ENCODE measurements around the gene CHSY1.

The CHSY1 gene

DNA sequence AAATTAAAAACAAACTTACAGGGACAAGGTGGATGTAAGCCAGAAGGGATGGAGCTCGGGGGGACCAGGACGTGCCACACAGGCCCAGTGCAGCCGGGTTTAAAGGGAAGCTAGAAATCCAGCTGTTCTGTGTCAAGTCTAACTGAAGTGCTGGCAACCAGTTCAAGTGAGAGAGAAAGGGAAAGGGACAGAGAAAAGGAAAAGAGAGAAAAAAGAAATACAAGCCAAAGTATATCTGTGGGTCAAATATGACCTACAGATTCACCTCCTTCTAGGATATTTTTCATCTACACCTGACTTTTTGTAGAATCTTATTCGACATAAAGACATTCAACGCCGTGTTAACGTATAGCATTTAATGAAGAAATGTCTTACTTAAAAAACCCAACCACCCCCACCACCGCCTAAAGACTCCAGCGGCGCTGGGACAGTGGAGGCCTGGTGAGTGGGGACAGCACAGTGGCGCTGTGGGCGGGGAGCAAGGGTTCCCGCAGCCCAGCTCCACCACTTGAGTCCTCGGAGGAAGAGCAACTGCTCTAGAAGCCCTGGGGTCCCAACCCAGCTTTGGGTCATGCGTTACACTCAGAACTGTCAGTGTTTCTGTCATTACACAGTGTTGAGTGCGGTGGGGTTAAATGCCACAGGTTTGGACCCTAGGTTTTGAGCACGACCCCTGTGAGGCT, 62.3 kb downstream of the CHSY1 start:
- TF ChIP-seq ZBTB7A (IDR thresholded peaks at IDR 0.05; ENCODE audit: low read depth) (no peak), NFIC (IDR thresholded peaks at IDR 0.05) (no peak), TCF12 (IDR thresholded peaks at IDR 0.05; ENCODE audit: low read depth) (no peak), EP300 (IDR thresholded peaks at IDR 0.05; ENCODE audit: borderline replicate concordance) (no peak), MAX (IDR thresholded peaks at IDR 0.05) (no peak), CEBPB (IDR thresholded peaks at IDR 0.05) (no peak), YY1 (IDR thresholded peaks at IDR 0.05; ENCODE audit: low read depth) (no peak), FOXM1 (IDR thresholded peaks at IDR 0.05; ENCODE audit: borderline replicate concordance, low read depth) (no peak), EGR1 (IDR thresholded peaks at IDR 0.05) (no peak)

GRCh38 chr15:101188637-101189408, 63.0 kb downstream of the CHSY1 start:
- TF ChIP-seq CREB1 (IDR thresholded peaks at IDR 0.05; ENCODE audit: low read depth) (no peak), NFIC (IDR thresholded peaks at IDR 0.05) (no peak), RAD21 (IDR thresholded peaks at IDR 0.05; ENCODE audit: low read depth) (no peak), TCF12 (IDR thresholded peaks at IDR 0.05; ENCODE audit: low read depth) (no peak)

DNA sequence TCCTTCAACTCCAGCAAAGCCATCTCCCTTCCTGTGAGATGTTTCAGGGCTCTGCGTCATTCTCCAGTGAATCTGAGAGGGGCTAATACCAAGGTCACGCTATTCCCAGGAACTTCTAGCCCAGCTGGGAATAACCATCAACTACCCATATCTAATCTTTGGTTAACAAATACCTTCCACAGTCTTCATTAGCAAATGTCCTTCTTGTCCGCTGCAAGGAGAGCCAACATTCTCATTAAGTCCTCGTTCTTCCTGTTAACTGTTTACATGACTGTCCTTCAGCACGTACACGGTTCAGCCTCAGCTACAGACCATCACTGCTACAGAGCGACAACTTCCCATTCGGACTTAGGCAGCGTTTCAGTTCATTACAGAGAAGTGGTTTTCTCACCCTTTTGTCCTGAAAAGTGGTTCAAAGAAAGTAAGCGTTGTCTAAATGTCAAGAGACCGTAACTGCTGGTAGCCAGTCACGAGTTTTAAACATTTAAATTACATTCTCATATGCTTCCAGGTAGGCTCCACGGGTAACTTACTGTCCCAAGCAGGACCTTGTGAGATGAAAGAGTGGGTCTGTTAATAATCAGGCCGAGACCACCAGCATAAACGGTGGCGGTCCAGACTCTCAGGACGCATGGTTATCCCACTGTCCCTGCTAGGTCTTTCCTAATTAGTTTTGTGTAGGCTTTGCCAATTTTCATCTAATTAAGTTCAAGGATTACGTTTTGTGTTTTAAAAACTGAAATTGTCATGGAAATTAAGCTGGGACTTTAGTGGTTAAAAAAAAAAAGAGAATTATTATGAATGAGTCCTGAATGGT, 63.8 kb downstream of the CHSY1 start:
- TF ChIP-seq TCF12 (IDR thresholded peaks at IDR 0.05; ENCODE audit: low read depth) (no peak), EGR1 (IDR thresholded peaks at IDR 0.05) (no peak), NFIC (IDR thresholded peaks at IDR 0.05) (no peak), CREB1 (IDR thresholded peaks at IDR 0.05; ENCODE audit: low read depth) (no peak), FOXM1 (IDR thresholded peaks at IDR 0.05; ENCODE audit: borderline replicate concordance, low read depth) (no peak), CEBPB (IDR thresholded peaks at IDR 0.05) (no peak), YY1 (IDR thresholded peaks at IDR 0.05; ENCODE audit: low read depth) (no peak), RAD21 (IDR thresholded peaks at IDR 0.05; ENCODE audit: low read depth) (no peak), USF1 (IDR thresholded peaks at IDR 0.05) (no peak), TAF1 (IDR thresholded peaks at IDR 0.05; ENCODE audit: low read depth) (no peak), ZBTB7A (IDR thresholded peaks at IDR 0.05; ENCODE audit: low read depth) (no peak), TEAD4 (IDR thresholded peaks at IDR 0.05) (no peak), EP300 (IDR thresholded peaks at IDR 0.05; ENCODE audit: borderline replicate concordance) (no peak), MAX (IDR thresholded peaks at IDR 0.05) (no peak)
- TF ChIP-seq, protein P1, sequence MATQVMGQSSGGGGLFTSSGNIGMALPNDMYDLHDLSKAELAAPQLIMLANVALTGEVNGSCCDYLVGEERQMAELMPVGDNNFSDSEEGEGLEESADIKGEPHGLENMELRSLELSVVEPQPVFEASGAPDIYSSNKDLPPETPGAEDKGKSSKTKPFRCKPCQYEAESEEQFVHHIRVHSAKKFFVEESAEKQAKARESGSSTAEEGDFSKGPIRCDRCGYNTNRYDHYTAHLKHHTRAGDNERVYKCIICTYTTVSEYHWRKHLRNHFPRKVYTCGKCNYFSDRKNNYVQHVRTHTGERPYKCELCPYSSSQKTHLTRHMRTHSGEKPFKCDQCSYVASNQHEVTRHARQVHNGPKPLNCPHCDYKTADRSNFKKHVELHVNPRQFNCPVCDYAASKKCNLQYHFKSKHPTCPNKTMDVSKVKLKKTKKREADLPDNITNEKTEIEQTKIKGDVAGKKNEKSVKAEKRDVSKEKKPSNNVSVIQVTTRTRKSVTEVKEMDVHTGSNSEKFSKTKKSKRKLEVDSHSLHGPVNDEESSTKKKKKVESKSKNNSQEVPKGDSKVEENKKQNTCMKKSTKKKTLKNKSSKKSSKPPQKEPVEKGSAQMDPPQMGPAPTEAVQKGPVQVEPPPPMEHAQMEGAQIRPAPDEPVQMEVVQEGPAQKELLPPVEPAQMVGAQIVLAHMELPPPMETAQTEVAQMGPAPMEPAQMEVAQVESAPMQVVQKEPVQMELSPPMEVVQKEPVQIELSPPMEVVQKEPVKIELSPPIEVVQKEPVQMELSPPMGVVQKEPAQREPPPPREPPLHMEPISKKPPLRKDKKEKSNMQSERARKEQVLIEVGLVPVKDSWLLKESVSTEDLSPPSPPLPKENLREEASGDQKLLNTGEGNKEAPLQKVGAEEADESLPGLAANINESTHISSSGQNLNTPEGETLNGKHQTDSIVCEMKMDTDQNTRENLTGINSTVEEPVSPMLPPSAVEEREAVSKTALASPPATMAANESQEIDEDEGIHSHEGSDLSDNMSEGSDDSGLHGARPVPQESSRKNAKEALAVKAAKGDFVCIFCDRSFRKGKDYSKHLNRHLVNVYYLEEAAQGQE (IDR thresholded peaks at IDR 0.05; ENCODE audit: low read depth) = no peak

- TF ChIP-seq CEBPB (IDR thresholded peaks at IDR 0.05) (no peak), EGR1 (IDR thresholded peaks at IDR 0.05) (no peak), RAD21 (IDR thresholded peaks at IDR 0.05; ENCODE audit: low read depth) (no peak)
Observed at GRCh38 chr15:101185770-101186169, 66.1 kb downstream of the CHSY1 start.

DNA sequence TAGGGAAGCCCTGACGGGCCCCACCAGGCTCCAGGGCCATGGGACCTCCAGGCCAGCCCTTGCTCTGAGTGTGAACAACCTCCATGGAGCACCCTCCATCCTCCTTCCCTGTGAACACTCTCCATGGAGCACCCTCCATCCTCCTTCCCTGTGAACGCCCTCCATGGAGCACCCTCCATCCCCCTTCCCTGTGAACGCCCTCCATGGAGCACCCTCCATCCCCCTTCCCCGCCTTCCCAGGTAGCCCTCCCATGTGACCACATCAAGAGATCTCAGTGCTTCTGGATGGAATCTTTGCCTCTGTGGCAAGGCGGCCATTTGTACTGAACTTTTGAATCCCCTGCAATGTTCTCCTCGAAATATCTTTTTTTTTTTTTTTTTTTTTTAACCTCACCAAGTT, 66.5 kb downstream of the CHSY1 start:
- TF ChIP-seq YY1 (IDR thresholded peaks at IDR 0.05; ENCODE audit: low read depth) (no peak), CREB1 (IDR thresholded peaks at IDR 0.05; ENCODE audit: low read depth) (no peak), TCF12 (IDR thresholded peaks at IDR 0.05; ENCODE audit: low read depth) (no peak), RAD21 (IDR thresholded peaks at IDR 0.05; ENCODE audit: low read depth) (no peak), FOXM1 (IDR thresholded peaks at IDR 0.05; ENCODE audit: borderline replicate concordance, low read depth) (no peak), EP300 (IDR thresholded peaks at IDR 0.05; ENCODE audit: borderline replicate concordance) (no peak), USF1 (IDR thresholded peaks at IDR 0.05) (no peak), TAF1 (IDR thresholded peaks at IDR 0.05; ENCODE audit: low read depth) (no peak), CEBPB (IDR thresholded peaks at IDR 0.05) (no peak), EGR1 (IDR thresholded peaks at IDR 0.05) (no peak)
- TF ChIP-seq, protein P1 (IDR thresholded peaks at IDR 0.05; ENCODE audit: low read depth) = no peak

Measured in Ishikawa (cell line).